ENCODE measurements around the gene OR6V1. TPM values are rescaled to one million over a fixed set of nuclear protein-coding genes. Genes with fewer than 3 reads are reported as not detected.

The OR6V1 gene
- total RNA-seq, 1 donor from 2014 or later: not detected

DNA sequence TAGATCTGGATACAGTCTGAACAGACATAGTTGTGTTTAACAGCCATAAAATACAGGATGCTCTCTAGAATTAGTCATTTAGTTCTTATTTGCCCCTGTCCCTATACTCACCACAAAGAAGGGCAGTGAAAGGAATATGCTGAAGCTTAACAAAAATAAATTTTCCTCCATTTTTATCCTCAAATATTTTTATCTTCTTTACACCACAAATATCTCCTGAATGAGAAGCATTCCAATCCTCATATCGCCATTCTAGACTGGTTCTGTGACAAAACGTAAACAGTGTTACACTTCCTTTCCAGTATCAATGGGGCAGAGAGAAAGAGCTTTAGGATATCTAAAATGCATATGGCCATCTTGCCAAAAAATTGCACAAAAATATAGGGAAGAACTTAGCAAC lies 26.8 kb upstream of the OR6V1 start:
- no peak for DNase-seq (ENCODE audit: low spot score)

GRCh38 chr7:143027032-143027431 lies 25.1 kb upstream of the OR6V1 start, which contains the start of gene OR9A2:
OR9A2 (minus strand) TSS chr7:143027132; CDS start chr7:143027132, 0 bp downstream.
- no peak within 1 kb of the TSS for H3K4me3 Mint-ChIP-seq (ENCODE audit: unreplicated experiment)
- no peaks in the 10 kb centered on the region for H3K27me3 Mint-ChIP-seq (ENCODE audit: unreplicated experiment)
- TF ChIP-seq, protein P1, sequence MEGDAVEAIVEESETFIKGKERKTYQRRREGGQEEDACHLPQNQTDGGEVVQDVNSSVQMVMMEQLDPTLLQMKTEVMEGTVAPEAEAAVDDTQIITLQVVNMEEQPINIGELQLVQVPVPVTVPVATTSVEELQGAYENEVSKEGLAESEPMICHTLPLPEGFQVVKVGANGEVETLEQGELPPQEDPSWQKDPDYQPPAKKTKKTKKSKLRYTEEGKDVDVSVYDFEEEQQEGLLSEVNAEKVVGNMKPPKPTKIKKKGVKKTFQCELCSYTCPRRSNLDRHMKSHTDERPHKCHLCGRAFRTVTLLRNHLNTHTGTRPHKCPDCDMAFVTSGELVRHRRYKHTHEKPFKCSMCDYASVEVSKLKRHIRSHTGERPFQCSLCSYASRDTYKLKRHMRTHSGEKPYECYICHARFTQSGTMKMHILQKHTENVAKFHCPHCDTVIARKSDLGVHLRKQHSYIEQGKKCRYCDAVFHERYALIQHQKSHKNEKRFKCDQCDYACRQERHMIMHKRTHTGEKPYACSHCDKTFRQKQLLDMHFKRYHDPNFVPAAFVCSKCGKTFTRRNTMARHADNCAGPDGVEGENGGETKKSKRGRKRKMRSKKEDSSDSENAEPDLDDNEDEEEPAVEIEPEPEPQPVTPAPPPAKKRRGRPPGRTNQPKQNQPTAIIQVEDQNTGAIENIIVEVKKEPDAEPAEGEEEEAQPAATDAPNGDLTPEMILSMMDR (IDR thresholded peaks at IDR 0.05; ENCODE audit: unreplicated experiment): no peak
- H3K36me3 Mint-ChIP-seq (ENCODE audit: low read depth, unreplicated experiment): no peaks in the 10 kb centered on the region
- no peaks in the 10 kb centered on the region for H3K4me1 Mint-ChIP-seq (ENCODE audit: unreplicated experiment)
- DNase-seq (ENCODE audit: low spot score): no peak
- no peak within 1 kb of the TSS for H3K27ac Mint-ChIP-seq (ENCODE audit: unreplicated experiment)
- no peaks in the 10 kb centered on the region for H3K9me3 Mint-ChIP-seq (ENCODE audit: unreplicated experiment)

More for the DNA sequence above, 26.8 kb upstream of the OR6V1 start:
- no peaks in the 10 kb centered on the region for H3K9me3 Mint-ChIP-seq (ENCODE audit: unreplicated experiment)
- H3K4me1 Mint-ChIP-seq (ENCODE audit: unreplicated experiment): no peaks in the 10 kb centered on the region
- H3K27ac Mint-ChIP-seq (ENCODE audit: unreplicated experiment): no peak overlapping the region
- no peaks in the 10 kb centered on the region for H3K27me3 Mint-ChIP-seq (ENCODE audit: unreplicated experiment)
- no peaks in the 10 kb centered on the region for H3K36me3 Mint-ChIP-seq (ENCODE audit: low read depth, unreplicated experiment)
- TF ChIP-seq, protein P1 (IDR thresholded peaks at IDR 0.05; ENCODE audit: unreplicated experiment): no peak
- H3K4me3 Mint-ChIP-seq (ENCODE audit: unreplicated experiment): no peak overlapping the region

- H3K27me3 Mint-ChIP-seq (ENCODE audit: unreplicated experiment): no peaks in the 10 kb centered on the region
- H3K9me3 Mint-ChIP-seq (ENCODE audit: unreplicated experiment): no peaks in the 10 kb centered on the region
- H3K36me3 Mint-ChIP-seq (ENCODE audit: low read depth, unreplicated experiment): no peaks in the 10 kb centered on the region
- TF ChIP-seq, protein P1 (IDR thresholded peaks at IDR 0.05; ENCODE audit: unreplicated experiment): no peak
- no peak overlapping the region for H3K4me3 Mint-ChIP-seq (ENCODE audit: unreplicated experiment)
- H3K27ac Mint-ChIP-seq (ENCODE audit: unreplicated experiment): no peak overlapping the region
- no peak for DNase-seq (ENCODE audit: low spot score)
- no peaks in the 10 kb centered on the region for H3K4me1 Mint-ChIP-seq (ENCODE audit: unreplicated experiment)
These were observed 24.5 kb upstream of the OR6V1 start for GRCh38 chr7:143027683-143028082.

DNA sequence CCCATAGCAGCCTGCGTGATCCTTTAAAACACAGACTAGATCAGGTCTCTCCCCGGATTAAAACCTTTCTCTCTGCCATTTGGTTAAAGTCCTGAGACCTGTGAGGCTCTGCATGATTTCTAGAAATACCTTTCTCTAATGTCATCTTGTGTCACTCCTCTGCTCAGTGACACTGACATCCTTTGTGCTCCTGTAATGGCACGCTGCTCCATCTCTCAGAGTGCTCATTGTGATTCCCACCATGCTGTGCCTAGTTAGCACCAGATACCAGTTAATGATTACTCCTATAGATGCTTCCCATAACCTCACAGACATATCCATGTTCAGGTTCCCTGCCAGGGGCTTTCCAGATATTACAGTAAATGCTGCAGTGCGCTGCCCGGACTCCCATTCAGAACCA lies 13.5 kb upstream of the OR6V1 start:
- peaks cover 5% of the 10 kb centered on the region for H3K36me3 Mint-ChIP-seq (ENCODE audit: low read depth, unreplicated experiment)
- H3K4me3 Mint-ChIP-seq (ENCODE audit: unreplicated experiment): no peak overlapping the region
- no peaks in the 10 kb centered on the region for H3K9me3 Mint-ChIP-seq (ENCODE audit: unreplicated experiment)
- peaks cover 3% of the 10 kb centered on the region for H3K4me1 Mint-ChIP-seq (ENCODE audit: unreplicated experiment)
- TF ChIP-seq, protein P1 (IDR thresholded peaks at IDR 0.05; ENCODE audit: unreplicated experiment): no peak
- no peak for DNase-seq (ENCODE audit: low spot score)
- no peak overlapping the region for H3K27ac Mint-ChIP-seq (ENCODE audit: unreplicated experiment)
- H3K27me3 Mint-ChIP-seq (ENCODE audit: unreplicated experiment): peaks cover 3% of the 10 kb centered on the region

DNA sequence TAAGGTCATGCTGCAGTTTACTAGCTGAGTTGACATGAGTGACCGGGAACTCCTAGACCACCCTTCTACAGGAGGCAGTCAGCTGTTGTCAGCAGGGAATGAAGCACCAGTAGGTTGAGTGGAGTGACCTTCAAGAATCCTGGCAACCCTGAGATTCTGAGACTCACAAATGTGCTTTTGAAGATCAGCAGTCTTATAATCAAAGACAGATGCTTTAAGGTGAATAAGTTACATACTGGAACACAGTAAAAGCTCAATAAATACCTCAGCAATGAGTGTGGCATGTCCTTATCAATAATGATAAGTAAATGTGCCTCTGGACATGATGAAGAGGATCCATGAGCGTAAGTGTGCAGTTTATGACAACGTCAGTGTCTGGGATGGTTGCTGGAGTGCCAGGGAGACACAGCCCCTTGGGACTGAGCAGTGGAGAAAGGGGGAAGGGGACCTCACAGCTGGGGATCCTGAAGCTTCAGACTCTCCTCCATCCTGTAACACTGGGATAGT lies 11.9 kb upstream of the OR6V1 start:
- no peaks in the 10 kb centered on the region for H3K9me3 Mint-ChIP-seq (ENCODE audit: unreplicated experiment)
- H3K27me3 Mint-ChIP-seq (ENCODE audit: unreplicated experiment): peaks cover 3% of the 10 kb centered on the region
- H3K4me1 Mint-ChIP-seq (ENCODE audit: unreplicated experiment): peaks cover 3% of the 10 kb centered on the region
- TF ChIP-seq, protein P1 (IDR thresholded peaks at IDR 0.05; ENCODE audit: unreplicated experiment): no peak
- H3K27ac Mint-ChIP-seq (ENCODE audit: unreplicated experiment): no peak overlapping the region
- no peak for DNase-seq (ENCODE audit: low spot score)
- H3K4me3 Mint-ChIP-seq (ENCODE audit: unreplicated experiment): no peak overlapping the region
- no peaks in the 10 kb centered on the region for H3K36me3 Mint-ChIP-seq (ENCODE audit: low read depth, unreplicated experiment)
